HepG2 (cell line): ENCODE data around the gene TTC31. TPM values are rescaled to one million over a fixed set of nuclear protein-coding genes. Genes with fewer than 3 reads are reported as not detected.
A peak's percentile ranks its signal among the peaks of the same experiment; 100 is the strongest.

Experiments
- CAMTA2 ChIP-seq: sonication (generic); formaldehyde crosslinking; IDR thresholded peaks from 2 replicates; pipeline ENCODE4 v1.4.0; 2020; ENCODE audit warnings: mild to moderate bottlenecking, missing genetic modification reagents, borderline replicate concordance
- CREM ChIP-seq, 2 experiments: sonication (generic) in 1 of 2; formaldehyde crosslinking in 1 of 2; IDR thresholded peaks; 2 replicates each; pipeline versions ENCODE4 v1.4.0 to v1.6.1; 2016 to 2020; ENCODE audit warnings: antibody characterized with exemption in 1 of 2, mild to moderate bottlenecking in 1 of 2, missing genetic modification reagents in 1 of 2
- FLYWCH1 ChIP-seq: sonication (generic); formaldehyde crosslinking; IDR thresholded peaks from 2 replicates; pipeline ENCODE4 v1.8.1; 2023; ENCODE audit warnings: mild to moderate bottlenecking, missing genetic modification reagents
- HOXA5 ChIP-seq: sonication (generic); formaldehyde crosslinking; IDR thresholded peaks from 2 replicates; pipeline ENCODE4 v1.4.0; 2020; ENCODE audit warnings: missing genetic modification reagents
- KDM2A ChIP-seq: sonication (generic); formaldehyde crosslinking; IDR thresholded peaks from 2 replicates; pipeline ENCODE4 v1.4.0; 2020; ENCODE audit warnings: low read depth, missing genetic modification reagents, borderline replicate concordance
- PHF20 ChIP-seq: sonication (generic); formaldehyde crosslinking; IDR thresholded peaks from 2 replicates; pipeline ENCODE4 v1.5.0; 2020; ENCODE audit warnings: mild to moderate bottlenecking, missing genetic modification reagents
- POLR2A ChIP-seq, 2 experiments: IDR thresholded peaks; 2 replicates each; pipeline ENCODE4 v1.6.1; 2011; ENCODE audit warnings: low read depth in 2 of 2, low read length in 2 of 2, mild to moderate bottlenecking in 1 of 2, moderate library complexity in 1 of 2; ENCODE audit not compliant: insufficient read depth in 1 of 2
- SAFB2 ChIP-seq: sonication (generic); formaldehyde crosslinking; IDR thresholded peaks from 2 replicates; pipeline ENCODE4 v1.5.1; 2020; ENCODE audit warnings: missing genetic modification reagents, low read depth, mild to moderate bottlenecking, borderline replicate concordance
- SETDB1 ChIP-seq: sonication (generic); formaldehyde crosslinking; IDR thresholded peaks from 2 replicates; pipeline ENCODE4 v1.5.1; 2020; ENCODE audit warnings: missing genetic modification reagents, mild to moderate bottlenecking, borderline replicate concordance
- SNAPC2 ChIP-seq: sonication (generic); formaldehyde crosslinking; IDR thresholded peaks from 2 replicates; pipeline ENCODE4 v1.8.1; 2022; ENCODE audit warnings: mild to moderate bottlenecking, missing genetic modification reagents
- SP2 ChIP-seq: sonication (generic); formaldehyde crosslinking; IDR thresholded peaks from 2 replicates; pipeline ENCODE4 v1.5.1; 2020; ENCODE audit warnings: mild to moderate bottlenecking, missing genetic modification reagents
- SP4 ChIP-seq: sonication (generic); formaldehyde crosslinking; IDR thresholded peaks from 2 replicates; pipeline ENCODE4 v1.8.1; 2023; ENCODE audit warnings: mild to moderate bottlenecking, missing genetic modification reagents
- TBP ChIP-seq: sonication (generic); formaldehyde crosslinking; IDR thresholded peaks from 2 replicates; pipeline ENCODE4 v1.5.0; 2020; ENCODE audit warnings: missing genetic modification reagents
- ZNF674 ChIP-seq: sonication (generic); formaldehyde crosslinking; IDR thresholded peaks from 2 replicates; pipeline ENCODE4 v1.5.0; 2020; ENCODE audit warnings: low read depth, mild to moderate bottlenecking, missing genetic modification reagents
- ZNF839 ChIP-seq: sonication (generic); formaldehyde crosslinking; IDR thresholded peaks from 2 replicates; pipeline ENCODE4 v1.4.0; 2020; ENCODE audit warnings: missing genetic modification reagents, mild to moderate bottlenecking, borderline replicate concordance
- ZNF841 ChIP-seq: sonication (generic); formaldehyde crosslinking; IDR thresholded peaks from 2 replicates; pipeline ENCODE4 v1.8.1; 2023; ENCODE audit warnings: missing genetic modification reagents, borderline replicate concordance
- ZNF883 ChIP-seq: sonication (generic); formaldehyde crosslinking; IDR thresholded peaks from 2 replicates; pipeline ENCODE4 v1.5.1; 2020; ENCODE audit warnings: mild to moderate bottlenecking, missing genetic modification reagents; ENCODE audit errors: not compliant biosample characterization
- polyA plus RNA-seq, 8 experiments: library from polyadenylated mRNA; depleted of rRNA in 3 of 8; stranded (reverse) in 7 of 8; unstranded in 1 of 8; fragments of >200 nt; fragmentation: Illumina TruSeq in 4 of 8; extraction: Trizol in 4 of 8; gene quantifications; 2 replicates each; pipeline versions ENCODE4 v1.2.1 to v1.2.3, GENCODE V29; 2011 to 2016; ENCODE audit warnings: low read depth in 4 of 8, missing spikeins in 1 of 8, mixed read lengths in 1 of 8; ENCODE audit not compliant: insufficient read depth in 1 of 8
- total RNA-seq, 5 experiments: library from RNA; depleted of rRNA; stranded (reverse); fragments of >200 nt; fragmentation: Illumina TruSeq; extraction: Trizol; gene quantifications; 2 replicates each; pipeline ENCODE4 v1.2.3, GENCODE V29; 2016; ENCODE audit warnings: low read depth in 1 of 5
- TF ChIP-seq, protein P1 (sequence below): sonication (generic); formaldehyde crosslinking; IDR thresholded peaks from 2 replicates; pipeline ENCODE4 v1.5.1; 2020; ENCODE audit warnings: missing genetic modification reagents, mild to moderate bottlenecking, borderline replicate concordance
- TF ChIP-seq, protein P2 (sequence below): sonication (generic); formaldehyde crosslinking; IDR thresholded peaks from 2 replicates; pipeline ENCODE4 v1.5.0; 2020; ENCODE audit warnings: mild to moderate bottlenecking, missing genetic modification reagents, moderate library complexity
- TF ChIP-seq, protein P3 (sequence below), 2 experiments: sonication (generic) in 1 of 2; formaldehyde crosslinking in 1 of 2; IDR thresholded peaks; 2 replicates each; pipeline versions ENCODE4 v1.4.0 to v1.6.1; 2018 to 2020; ENCODE audit warnings: missing genetic modification reagents in 2 of 2, borderline replicate concordance in 1 of 2, low read depth in 1 of 2, mild to moderate bottlenecking in 1 of 2, missing biosample characterization in 1 of 2
- TF ChIP-seq, protein P4 (sequence below): sonication (generic); formaldehyde crosslinking; IDR thresholded peaks from 2 replicates; pipeline ENCODE4 v1.4.0; 2020; ENCODE audit warnings: low read depth, mild to moderate bottlenecking, missing genetic modification reagents

TTC31 gene
- total and polyA plus RNA-seq, 2 of the 13 experiments (the other 11 are each of a cell fraction or from before 2014, with no cell fraction given), result 28.3 to 39.5 TPM

DNA sequence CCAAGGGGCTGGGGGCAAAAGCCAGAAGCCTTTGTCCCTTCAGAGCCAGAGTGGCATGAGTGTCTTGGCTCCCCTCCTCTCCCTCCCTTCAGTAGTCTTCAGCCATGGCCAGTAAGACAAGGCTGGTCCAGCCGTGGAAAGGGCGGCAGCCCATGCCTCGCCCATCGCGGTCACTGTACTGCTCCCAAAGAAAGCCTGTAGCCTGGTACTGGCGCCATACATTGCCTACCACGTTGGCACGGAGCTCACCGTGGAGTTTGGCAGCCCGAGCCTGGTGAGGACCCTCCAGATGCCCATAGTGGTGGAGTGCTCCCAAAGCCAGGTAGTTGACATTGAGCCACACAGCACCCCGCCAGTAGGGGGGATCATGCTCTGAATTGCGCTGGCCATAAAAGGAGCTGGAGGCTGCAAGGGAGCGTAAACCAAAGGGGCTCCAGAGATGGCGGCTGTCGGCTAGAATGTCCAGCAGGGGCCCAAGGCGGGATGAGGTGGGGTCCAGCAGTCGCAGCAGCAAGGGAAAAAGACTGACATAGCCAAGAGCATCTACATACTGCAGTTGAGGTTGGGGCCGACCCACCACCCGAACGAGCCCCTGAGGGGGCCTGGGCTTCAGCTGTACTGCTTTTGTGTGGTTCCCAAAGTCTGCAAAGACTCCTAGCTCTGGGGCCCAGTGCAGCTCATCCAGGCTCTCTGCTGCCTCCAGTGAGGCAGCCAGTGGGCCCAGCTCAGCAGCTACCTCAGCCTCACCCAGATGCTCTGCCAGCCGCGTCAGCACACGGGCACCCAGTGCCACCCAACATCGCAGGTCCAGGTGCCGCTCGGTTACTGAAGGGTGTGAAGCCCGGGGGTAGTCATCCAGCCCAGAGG is 21.5 kb upstream of the TTC31 start (continued):
- peak; percentile 20; the same call in 1 of the 2 replicates for TF ChIP-seq KDM2A (CRISPR knock-in tag)
- TF ChIP-seq SNAPC2, result no peak
- TF ChIP-seq, protein P1, sequence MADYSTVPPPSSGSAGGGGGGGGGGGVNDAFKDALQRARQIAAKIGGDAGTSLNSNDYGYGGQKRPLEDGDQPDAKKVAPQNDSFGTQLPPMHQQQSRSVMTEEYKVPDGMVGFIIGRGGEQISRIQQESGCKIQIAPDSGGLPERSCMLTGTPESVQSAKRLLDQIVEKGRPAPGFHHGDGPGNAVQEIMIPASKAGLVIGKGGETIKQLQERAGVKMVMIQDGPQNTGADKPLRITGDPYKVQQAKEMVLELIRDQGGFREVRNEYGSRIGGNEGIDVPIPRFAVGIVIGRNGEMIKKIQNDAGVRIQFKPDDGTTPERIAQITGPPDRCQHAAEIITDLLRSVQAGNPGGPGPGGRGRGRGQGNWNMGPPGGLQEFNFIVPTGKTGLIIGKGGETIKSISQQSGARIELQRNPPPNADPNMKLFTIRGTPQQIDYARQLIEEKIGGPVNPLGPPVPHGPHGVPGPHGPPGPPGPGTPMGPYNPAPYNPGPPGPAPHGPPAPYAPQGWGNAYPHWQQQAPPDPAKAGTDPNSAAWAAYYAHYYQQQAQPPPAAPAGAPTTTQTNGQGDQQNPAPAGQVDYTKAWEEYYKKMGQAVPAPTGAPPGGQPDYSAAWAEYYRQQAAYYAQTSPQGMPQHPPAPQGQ (CRISPR knock-in tag), result 0 out of 2 replicates have a peak, but pooled peaks have one; percentile 64
- TF ChIP-seq, protein P2, sequence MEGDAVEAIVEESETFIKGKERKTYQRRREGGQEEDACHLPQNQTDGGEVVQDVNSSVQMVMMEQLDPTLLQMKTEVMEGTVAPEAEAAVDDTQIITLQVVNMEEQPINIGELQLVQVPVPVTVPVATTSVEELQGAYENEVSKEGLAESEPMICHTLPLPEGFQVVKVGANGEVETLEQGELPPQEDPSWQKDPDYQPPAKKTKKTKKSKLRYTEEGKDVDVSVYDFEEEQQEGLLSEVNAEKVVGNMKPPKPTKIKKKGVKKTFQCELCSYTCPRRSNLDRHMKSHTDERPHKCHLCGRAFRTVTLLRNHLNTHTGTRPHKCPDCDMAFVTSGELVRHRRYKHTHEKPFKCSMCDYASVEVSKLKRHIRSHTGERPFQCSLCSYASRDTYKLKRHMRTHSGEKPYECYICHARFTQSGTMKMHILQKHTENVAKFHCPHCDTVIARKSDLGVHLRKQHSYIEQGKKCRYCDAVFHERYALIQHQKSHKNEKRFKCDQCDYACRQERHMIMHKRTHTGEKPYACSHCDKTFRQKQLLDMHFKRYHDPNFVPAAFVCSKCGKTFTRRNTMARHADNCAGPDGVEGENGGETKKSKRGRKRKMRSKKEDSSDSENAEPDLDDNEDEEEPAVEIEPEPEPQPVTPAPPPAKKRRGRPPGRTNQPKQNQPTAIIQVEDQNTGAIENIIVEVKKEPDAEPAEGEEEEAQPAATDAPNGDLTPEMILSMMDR (CRISPR knock-in tag), result peak; percentile 64
- peak; percentile 34; the same call in 1 of the 2 replicates for TF ChIP-seq SAFB2
- no peak for TF ChIP-seq FLYWCH1 (CRISPR knock-in tag)
- TF ChIP-seq ZNF883 (CRISPR knock-in tag), result peak; percentile 39
- TF ChIP-seq CAMTA2 (CRISPR knock-in tag), result 0 out of 2 replicates have a peak, but pooled peaks have one; percentile 58
- TF ChIP-seq CREM (IDR thresholded peaks at IDR 0.05), result no peak
- no peak for TF ChIP-seq CREM (CRISPR knock-in tag; IDR thresholded peaks at IDR 0.05)
- TF ChIP-seq, protein P3, sequence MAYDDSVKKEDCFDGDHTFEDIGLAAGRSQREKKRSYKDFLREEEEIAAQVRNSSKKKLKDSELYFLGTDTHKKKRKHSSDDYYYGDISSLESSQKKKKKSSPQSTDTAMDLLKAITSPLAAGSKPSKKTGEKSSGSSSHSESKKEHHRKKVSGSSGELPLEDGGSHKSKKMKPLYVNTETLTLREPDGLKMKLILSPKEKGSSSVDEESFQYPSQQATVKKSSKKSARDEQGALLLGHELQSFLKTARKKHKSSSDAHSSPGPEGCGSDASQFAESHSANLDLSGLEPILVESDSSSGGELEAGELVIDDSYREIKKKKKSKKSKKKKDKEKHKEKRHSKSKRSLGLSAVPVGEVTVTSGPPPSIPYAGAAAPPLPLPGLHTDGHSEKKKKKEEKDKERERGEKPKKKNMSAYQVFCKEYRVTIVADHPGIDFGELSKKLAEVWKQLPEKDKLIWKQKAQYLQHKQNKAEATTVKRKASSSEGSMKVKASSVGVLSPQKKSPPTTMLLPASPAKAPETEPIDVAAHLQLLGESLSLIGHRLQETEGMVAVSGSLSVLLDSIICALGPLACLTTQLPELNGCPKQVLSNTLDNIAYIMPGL (CRISPR knock-in tag; IDR thresholded peaks at IDR 0.05; ENCODE audit: borderline replicate concordance in 1 of 2, low read depth in 1 of 2), result peak in 1 of 2 experiments; percentile 16; a peak in 1 of 4 replicates
- TF ChIP-seq POLR2A (IDR thresholded peaks at IDR 0.05; ENCODE audit: insufficient read depth in 1 of 2, low read depth in 2 of 2, low read length in 2 of 2), result no peak
- TF ChIP-seq PHF20 (CRISPR knock-in tag), result no peak
- no peak; the same call in 1 of the 2 replicates for TF ChIP-seq ZNF839
- no peak for TF ChIP-seq TBP (CRISPR knock-in tag)
- TF ChIP-seq ZNF841 (CRISPR knock-in tag), result no peak
- TF ChIP-seq, protein P4, sequence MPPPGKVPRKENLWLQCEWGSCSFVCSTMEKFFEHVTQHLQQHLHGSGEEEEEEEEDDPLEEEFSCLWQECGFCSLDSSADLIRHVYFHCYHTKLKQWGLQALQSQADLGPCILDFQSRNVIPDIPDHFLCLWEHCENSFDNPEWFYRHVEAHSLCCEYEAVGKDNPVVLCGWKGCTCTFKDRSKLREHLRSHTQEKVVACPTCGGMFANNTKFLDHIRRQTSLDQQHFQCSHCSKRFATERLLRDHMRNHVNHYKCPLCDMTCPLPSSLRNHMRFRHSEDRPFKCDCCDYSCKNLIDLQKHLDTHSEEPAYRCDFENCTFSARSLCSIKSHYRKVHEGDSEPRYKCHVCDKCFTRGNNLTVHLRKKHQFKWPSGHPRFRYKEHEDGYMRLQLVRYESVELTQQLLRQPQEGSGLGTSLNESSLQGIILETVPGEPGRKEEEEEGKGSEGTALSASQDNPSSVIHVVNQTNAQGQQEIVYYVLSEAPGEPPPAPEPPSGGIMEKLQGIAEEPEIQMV (CRISPR knock-in tag), result 0 out of 2 replicates have a peak, but pooled peaks have one; percentile 18
- TF ChIP-seq SP2, result peak; percentile 5; the same call in 1 of the 2 replicates
- TF ChIP-seq ZNF674 (CRISPR knock-in tag), result no peak
- peak; percentile 58; the same call in 1 of the 2 replicates for TF ChIP-seq SP4
- TF ChIP-seq HOXA5 (CRISPR knock-in tag), result no peak
- no peak for TF ChIP-seq SETDB1 (CRISPR knock-in tag)
